ENCODE data around the gene HDGFL2.

Gene HDGFL2

GRCh38 chr19:4501691-4502090 is 29.6 kb downstream of the HDGFL2 start:
- Histone ChIP-seq H3K27ac (no peak overlapping the region), H3K4me3 (no peak overlapping the region)
- TF ChIP-seq CTCF (IDR thresholded peaks at IDR 0.05), result no peak
- no peak for DNase-seq (ENCODE audit: low spot score)

- Histone ChIP-seq H3K4me3 (no peak overlapping the region), H3K27ac (no peak overlapping the region)
- no peak for DNase-seq (ENCODE audit: low spot score)
- no peak for TF ChIP-seq CTCF (IDR thresholded peaks at IDR 0.05)
These were observed 30.4 kb downstream of the HDGFL2 start for GRCh38 chr19:4502282-4503131.

GRCh38 chr19:4503132-4503824 is 31.2 kb downstream of the HDGFL2 start:
- no peak overlapping the region for H3K27ac ChIP-seq

GRCh38 chr19:4503825-4504170 is 31.7 kb downstream of the HDGFL2 start:
- Histone ChIP-seq H3K4me3 (no peak overlapping the region), H3K27ac (no peak overlapping the region)
- TF ChIP-seq CTCF (IDR thresholded peaks at IDR 0.05), result no peak
- no peak for DNase-seq (ENCODE audit: low spot score)

More at GRCh38 chr19:4503132-4503824, 31.2 kb downstream of the HDGFL2 start:
- DNase-seq (ENCODE audit: low spot score), result no peak
- H3K4me3 ChIP-seq, result no peak overlapping the region
- no peak for TF ChIP-seq CTCF (IDR thresholded peaks at IDR 0.05)

GRCh38 chr19:4504297-4504701 is 32.2 kb downstream of the HDGFL2 start:
- DNase-seq (ENCODE audit: low spot score), result no peak
- TF ChIP-seq CTCF (IDR thresholded peaks at IDR 0.05), result no peak
- H3K27ac ChIP-seq, result no peak overlapping the region

GRCh38 chr19:4504891-4505569 is 32.9 kb downstream of the HDGFL2 start:
- no peak overlapping the region for H3K27ac ChIP-seq
- no peak for DNase-seq (ENCODE audit: low spot score)

More at GRCh38 chr19:4504297-4504701, 32.2 kb downstream of the HDGFL2 start:
- no peak overlapping the region for H3K4me3 ChIP-seq

More at GRCh38 chr19:4504891-4505569, 32.9 kb downstream of the HDGFL2 start:
- no peak overlapping the region for H3K4me3 ChIP-seq
- no peak for TF ChIP-seq CTCF (IDR thresholded peaks at IDR 0.05)
